Activated CD4-positive, alpha-beta T cell treated with anti-CD3 and anti-CD28 coated beads, Interleukin-2, amount 50 U/mL, for 4 hours (primary cell): ENCODE data around the gene XNDC1N.
A peak's percentile ranks its signal among the peaks of the same experiment; 100 is the strongest.

Experiments
- DNase-seq, 2 experiments: peaks; one replicate each; pipeline ENCODE4 v3.0.0-alpha.2; 2020

Gene XNDC1N, protein sequence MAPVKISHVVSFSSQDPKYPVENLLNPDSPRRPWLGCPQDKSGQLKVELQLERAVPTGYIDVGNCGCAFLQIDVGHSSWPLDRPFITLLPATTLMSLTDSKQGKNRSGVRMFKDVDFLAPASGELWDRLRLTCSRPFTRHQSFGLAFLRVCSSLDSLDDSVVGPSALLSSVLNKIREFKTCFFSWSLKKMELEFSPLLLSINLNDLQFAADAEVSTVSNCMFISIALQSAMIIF

DNA sequence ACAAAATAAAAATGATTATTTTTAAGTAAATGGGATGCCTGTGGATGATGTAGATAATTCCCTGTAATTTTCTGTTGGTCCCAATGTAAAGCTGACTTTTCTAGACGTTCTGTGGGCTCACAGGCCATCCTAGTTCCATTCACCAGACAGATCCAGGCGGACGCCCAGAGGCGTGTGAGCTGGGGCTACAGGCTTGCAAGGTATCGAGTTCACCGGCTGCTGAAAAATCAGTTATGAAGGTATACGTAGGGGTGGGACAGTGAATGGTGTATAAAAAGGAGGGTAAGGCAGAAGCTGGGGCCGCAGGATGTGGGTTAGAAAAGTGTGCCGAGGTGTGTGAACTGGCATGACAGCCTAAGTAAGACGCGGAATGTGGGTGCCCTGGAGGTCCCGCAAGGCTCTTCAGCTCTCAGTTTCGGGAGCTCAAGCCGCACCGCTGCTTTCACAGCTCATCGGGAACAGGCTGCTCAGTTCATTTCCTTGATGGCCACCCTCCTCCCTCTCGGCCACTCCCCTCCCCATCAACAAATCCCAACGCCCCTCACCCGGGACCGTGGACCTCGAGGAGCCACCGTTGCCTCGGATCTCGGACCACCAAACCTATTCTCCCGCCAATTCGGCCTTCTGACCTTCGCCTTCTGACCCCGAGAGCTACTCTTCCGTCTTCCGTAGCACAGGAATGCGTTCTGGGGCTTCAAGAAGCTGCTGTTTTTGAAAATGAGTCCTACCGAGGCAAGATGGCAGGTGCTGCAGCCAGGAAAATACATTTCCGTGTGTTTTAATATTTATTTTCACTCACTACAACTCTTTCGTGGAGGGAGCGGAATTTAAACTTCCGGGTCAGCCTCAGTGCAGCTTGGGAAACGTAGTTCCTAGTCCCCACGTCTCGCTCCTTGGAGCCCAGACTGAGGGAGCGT lies at the start of gene XNDC1N:
XNDC1N (minus strand) TSS at position 775 of the 917 bp plus-strand sequence. CDS start 5,241 bp downstream, outside the sequence.
- DNase-seq, result peak; percentile 67

DNA sequence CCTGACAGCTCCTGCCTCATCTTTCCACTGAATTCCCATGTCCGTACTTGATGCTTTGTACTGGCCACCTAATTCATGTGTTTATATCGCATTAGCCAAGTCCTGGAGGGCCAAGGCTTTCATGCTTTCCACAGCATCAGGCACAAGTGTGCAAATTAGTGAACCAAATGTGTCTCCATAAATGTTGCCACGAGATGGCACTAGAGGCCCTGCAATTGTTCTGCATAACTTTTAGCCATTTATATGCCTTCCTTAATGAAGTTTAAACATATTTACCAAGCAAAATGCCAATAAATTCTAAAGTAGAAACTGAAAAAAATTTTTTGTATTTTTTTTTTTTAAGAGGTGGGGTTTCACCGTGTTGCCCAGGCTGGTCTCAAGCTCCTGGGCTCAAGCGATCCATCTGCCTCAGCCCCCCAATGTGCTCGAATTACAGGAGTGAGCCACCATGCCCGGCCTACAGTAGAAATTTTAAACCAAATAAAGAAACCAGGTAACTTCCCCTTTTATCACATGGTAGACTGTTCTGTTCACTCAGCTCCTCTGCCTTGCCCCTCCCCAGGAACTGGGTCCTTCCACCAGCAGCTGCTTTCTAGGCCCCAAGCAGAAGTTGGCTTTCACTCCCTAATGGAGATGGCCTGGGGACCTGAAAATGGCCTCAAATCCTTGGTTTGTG lies 49.5 kb upstream of the XNDC1N start:
- peak; percentile 41 for DNase-seq

DNA sequence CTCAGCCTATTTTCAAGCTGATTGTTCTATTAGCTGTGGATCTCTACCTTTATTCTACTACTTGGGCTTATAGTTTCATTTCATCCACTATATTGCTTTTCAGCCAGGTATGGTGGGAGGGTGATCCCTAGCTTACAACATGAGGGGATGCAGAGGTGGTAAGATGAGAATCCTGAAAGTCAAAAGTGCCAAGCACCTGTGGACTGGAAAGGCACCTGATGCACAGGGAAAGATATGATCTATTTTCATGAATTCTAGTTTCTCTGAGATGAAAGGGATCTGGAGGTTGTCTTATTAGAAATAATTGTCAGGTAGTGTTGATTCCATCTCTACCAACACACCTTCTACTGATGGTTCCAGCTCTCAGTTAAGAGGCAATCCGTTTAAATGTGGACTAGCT lies 48.7 kb upstream of the XNDC1N start:
- DNase-seq, result no peak

DNA sequence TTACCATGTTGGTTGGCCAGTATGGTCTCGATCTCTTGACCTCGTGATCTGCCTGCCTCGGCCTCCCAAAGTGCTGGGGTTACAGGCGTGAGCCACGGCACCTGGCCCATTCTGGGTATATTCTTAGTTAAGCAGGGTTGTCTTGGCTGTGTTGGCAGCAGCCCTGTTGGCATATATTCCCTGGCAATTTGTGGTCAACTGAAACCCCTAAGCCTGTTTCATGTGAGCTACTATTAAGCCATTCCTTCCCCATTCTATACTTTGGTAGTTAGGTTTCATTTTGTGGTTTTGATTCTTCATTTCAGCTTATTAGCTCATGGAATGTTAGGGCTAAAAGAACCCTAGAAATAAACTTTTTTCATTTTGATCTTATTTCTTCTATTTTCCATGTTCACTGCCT lies 48.2 kb upstream of the XNDC1N start:
- no peak for DNase-seq

DNA sequence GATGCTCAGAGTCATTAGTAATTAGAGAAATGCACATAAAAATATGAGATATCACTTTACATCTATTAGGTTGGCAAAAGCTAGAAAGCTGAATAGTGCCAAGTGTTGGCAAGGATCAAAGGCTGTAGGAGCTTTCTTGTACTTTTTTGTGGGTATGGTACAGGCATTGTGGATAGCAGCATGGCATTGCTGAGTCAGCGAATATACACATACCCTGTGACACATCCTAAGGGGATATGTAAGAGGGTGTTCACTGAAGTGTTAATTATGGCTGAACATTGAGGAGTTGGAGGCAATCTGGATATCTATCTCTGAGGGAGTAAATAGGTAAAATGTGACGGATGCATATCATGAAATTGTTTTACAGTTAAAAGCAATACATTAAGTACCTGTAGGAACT lies 43.3 kb upstream of the XNDC1N start:
- DNase-seq, result no peak

DNA sequence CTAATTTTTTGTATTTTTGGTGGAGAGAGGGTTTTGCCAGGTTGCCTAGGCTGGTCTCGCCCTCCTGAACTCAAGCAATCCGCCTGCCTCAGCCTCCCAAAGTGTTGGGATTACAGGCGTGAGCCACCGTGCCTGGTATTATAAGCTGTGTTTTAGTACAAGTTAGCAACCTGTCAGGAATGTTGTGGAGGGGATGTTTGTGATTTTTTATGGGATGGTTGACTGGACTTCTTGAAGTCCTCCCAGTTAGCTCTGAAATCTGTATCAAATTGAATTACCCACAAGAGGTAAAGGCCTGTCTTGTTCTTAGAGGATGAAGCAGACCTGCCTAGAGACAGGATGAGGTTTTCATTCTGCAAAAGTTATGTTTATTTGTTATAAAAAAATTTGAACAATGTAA lies 36.2 kb upstream of the XNDC1N start:
- DNase-seq, result no peak

DNA sequence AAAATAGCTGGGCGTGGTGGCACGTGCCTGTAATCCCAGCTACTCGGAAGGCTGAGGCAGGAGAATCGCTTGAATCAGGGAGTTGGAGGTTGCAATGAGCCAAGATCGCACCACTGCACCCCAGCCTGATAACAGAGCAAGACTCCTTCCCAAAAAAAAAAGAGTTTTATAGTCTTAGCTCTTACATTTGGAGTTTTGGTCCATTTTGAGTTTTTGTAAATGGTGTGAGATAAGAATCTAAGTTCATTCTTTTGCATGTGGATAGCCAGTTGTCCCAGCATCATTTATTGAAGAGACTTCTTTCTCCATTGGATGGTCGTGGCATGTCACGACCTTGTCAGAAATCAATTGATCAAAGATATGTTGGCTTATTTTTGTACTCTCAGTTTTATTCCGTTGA lies 35.1 kb upstream of the XNDC1N start:
- DNase-seq, result no peak

DNA sequence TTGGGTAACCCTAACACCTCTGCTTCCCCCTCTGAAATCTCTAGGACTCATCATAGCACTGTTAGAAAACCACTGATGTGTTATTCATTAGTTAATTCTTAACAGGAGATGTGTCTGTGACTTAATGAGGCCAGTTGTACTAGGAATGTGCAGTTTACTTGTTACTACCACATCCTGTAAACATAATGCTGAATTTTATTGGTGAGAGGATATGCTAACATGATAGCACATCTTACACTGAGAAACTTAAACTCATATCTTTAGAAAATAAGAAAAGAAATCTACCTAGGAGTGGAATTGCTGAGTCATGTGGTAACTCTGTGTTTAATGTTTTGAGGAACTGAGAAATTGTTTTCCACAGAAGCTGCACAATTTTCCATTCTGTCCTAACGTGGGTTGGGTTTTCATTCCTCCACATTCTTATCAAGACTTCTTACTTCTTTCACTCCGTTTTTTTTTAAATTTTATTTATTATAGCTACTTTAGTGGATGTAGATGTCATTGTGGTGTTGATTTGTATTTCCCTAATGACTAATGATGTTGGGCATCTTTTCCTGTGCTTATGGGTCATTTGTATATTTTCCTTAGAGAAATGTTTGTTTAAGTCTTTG lies 34.1 kb upstream of the XNDC1N start:
- DNase-seq, result no peak

DNA sequence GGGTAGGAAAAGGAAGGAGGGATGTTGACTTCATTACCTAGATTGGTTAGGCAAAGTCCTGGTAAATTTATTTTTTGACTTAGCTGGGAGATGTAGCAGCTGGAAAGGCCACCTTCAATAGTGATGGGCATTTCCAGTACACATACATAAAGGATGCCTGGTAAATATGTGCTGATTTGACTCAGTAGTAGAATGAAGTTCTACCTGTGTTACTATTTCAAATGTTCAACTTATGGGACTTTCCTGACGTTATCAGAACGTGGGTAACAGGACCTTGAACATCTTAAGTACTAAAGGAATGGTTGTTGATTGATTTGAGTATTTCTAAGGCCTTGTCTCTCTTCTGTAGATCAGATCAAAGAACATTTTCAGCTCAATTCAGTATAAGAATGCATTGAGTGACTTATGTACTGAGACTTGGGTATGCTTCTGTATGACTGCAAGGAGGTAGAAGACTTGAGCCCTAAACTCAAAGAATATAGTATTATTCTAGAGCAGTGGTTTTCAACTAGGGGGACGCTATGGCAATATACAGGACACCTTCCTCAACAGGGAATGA lies 27.6 kb upstream of the XNDC1N start:
- no peak for DNase-seq

DNA sequence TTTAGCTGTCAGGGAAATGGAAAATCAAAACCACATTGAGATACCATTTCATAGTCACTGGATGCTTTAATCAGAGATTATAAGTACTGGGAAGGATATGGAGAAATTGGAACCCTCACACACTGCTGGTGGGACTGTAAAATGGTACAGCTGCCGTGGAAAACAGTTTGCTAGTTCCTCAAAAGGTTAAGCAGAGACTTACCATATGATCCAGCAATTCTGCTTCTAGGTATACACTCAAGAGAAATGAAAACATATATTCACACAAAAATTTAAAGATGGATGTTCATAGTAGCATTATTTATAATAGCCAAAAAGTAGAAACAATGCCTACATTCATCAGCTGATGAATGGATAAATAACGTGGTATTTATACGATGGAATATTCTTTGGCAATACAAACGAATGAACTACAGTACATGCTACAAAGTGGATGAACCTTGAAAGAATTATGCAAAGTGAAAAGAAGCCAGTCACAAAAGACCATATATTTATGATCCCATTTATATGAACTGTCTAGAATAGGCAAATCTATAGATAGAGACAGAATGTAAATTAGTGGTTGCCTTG lies 23.4 kb upstream of the XNDC1N start:
- DNase-seq, result no peak

DNA sequence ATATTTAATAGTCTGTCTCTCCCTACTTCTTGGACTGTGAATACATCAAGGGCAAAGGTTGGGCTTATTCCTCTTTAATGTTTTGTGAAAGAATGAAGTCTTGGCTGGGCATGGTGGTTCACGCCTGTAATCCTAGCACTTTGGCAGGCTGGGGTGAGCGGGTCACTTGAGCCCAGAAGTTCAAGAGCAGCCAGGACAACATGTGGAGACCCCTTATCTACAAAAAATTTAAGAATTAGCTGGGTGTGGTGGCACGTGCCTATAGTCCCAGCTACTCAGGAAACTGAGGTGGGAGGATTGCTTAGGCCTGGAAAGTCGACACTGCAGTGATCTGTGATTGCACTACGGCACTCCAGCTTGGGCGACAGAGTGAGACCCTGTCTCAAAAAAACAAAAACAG lies 20.6 kb upstream of the XNDC1N start:
- no peak for DNase-seq

DNA sequence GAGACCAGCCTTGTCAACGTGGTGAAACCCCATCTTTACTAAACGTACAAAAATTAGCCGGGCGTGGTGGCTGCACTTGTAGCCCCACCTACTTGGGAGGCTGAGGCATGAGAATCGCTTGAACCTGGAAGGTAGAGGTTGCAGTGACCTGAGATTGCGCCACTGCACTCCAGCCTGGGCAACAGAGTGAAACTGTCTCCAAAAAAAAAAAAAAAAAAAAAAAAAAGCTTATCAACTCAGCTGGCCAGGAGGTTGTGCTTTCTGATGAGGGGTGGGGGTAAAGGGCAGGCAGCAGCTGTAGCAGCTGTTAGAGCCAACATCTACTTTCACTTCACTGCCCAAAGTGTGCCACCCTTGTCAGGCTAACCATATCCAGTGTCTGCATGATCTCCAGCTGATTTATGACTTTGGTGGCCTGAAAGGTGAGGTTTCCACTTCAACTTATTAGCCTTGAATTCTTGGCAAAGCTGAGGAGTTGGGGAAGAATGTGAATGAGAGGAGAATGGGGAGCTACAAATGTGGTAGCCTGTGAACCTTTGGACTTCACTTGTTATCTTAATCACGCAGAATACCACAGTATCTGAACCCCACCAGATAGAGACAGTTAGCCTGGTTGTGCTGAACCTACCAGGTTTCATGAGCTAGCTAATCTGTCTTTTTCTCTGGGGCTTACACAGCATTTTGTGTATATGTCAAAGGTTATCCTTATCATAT lies 20.1 kb upstream of the XNDC1N start:
- no peak for DNase-seq

DNA sequence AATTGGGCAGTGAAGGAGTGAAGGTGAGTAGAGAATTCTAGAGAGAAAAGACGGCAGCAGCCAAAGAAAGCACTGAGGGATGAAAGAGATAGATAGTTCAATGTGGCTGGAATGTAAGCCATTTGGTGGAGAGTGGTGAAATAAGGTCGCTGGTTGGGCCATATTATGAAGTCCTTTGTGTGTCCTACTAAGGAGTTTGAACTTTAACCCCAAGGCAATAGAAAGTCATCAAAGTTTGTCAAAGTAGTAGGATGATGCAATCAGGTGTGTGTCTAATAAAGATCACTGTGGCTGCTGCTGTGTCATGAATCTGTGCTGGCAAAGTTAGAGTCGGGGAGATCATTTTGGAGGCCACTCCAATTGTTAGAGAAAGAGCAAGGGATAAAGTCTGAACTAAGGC lies 19.1 kb upstream of the XNDC1N start:
- no peak for DNase-seq

DNA sequence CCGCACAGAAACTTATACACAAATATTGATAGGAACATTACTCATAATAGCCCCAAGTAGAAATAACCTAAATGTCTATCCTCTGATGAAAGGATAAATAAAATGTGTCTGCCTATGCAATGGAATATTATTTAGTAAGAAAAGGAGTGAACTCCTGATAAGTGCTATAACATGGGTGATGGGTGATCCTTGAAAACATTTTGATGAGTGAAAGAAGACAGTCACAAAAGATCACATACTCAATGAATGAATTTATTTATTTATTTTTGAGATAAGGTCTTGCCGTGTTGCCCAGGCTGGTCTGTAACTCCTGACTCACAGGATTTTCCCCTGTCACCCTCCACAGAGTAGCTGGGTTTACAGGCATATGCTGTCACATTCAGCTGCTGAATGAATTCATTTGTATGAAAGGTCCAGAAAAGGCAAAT lies 17.8 kb upstream of the XNDC1N start:
- DNase-seq, result no peak

DNA sequence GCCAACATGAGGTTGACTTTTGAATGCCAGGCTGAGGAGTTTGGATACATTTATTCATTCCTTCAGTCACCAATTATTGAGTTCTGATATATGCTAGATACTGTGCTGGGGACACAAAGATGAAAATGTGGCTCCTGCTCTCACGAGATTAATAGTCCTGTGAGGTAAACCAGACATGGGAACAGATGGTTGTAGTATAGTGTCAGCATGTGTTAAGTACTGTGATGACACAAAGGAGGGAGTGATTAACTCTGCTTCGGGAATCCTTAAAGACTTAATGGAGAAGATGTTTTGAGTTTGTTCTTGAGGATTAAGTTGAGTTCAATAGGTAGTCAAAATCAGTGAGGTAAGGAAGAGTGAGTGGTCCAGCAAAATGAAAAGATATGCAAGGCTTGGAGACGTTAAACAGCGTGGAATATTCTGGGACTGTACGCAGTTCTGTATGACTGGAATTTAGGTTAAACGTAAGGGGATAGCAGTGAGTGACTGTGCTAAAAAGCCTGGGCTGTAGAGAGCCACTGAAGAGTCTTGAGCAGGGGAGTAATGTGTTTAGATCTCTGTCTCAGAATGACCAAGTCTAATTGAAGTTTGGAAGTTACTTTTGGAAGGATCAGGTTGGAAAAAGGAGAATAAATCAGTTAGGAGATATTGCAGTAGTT lies 12.3 kb upstream of the XNDC1N start:
- no peak for DNase-seq

DNA sequence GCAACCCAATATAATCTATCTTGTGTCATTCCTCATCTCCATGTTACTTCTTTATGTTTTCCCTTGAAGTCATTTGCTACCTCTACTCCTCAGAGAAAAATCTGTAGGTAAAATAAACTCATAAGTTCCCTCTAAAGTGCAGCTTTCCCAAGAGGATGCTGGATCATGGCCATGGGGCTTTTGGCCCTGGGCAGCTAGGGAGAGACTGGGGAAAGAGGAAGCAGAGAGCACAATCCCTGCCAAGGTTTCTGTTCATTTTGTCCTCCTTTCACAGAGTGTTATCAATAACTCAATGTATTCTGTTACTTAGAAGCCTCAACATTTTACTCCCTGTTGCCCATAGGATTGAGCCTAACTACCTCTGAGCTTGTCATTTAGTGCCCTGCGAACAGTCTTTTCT lies 9.4 kb upstream of the XNDC1N start:
- no peak for DNase-seq

DNA sequence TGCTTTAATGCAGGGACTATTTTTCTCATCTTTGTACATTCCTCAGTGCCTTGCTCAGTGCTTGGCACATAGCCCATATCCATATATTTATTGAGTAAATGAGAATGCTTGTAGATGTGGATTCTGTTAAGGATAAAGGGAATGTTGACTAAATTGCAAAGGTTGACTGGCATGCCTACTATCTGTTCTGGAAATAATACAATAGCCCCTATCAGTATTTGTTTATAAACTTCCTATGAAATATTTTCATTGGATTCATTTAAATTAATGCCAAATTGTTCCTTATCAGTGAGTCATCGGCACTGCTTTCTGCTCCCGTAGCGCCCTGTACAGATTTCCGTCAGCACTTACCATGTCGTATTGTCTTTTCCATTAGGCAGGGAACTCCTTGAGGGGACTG lies 8.4 kb upstream of the XNDC1N start:
- DNase-seq, result no peak

DNA sequence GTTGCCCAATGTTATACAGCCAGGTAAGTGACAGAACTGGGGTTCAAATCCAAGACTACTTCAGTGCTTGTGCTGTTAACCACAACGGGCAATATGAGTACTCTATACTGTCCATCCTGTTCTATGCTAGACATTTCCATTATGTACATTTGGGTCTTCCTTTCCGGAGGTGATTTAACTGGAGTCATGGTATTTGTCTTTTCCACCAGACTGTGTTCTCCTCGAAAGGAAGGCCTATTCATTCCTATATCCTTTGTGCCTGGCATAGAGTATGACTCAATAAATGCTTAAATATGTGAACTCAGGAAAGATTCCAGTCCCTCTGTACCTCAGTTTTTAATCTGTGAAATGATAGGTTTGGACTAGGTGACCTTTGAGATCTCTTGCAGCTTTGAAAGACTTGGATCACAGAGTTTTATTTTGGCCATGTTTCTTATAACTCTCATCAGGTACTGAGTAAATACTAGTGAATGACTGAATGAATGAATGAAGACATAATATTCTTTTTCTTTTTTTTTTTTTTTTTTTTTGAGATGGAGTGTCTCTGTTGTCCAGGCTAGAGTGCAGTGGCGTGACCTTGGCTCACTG lies 7.0 kb upstream of the XNDC1N start:
- no peak for DNase-seq

DNA sequence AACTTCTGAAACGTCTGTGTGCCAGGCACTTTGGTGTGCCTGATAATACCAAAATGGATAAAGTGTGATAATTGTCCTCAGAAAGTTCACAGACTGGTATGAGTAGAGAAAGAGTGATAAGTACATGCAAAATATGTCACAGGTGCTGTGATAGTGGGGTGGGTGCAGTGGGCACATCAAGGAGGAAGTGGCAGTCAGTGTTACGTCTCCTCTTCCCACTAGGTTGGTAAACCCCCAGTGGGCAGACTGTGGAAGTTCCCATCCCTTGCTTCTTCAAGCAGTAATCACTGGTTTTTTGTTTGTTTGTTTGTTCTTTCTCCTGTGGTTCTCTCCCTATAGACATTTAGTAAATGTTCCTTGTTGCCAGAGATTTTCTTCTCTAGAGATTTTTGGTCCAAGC lies 5.8 kb upstream of the XNDC1N start:
- DNase-seq, result no peak

DNA sequence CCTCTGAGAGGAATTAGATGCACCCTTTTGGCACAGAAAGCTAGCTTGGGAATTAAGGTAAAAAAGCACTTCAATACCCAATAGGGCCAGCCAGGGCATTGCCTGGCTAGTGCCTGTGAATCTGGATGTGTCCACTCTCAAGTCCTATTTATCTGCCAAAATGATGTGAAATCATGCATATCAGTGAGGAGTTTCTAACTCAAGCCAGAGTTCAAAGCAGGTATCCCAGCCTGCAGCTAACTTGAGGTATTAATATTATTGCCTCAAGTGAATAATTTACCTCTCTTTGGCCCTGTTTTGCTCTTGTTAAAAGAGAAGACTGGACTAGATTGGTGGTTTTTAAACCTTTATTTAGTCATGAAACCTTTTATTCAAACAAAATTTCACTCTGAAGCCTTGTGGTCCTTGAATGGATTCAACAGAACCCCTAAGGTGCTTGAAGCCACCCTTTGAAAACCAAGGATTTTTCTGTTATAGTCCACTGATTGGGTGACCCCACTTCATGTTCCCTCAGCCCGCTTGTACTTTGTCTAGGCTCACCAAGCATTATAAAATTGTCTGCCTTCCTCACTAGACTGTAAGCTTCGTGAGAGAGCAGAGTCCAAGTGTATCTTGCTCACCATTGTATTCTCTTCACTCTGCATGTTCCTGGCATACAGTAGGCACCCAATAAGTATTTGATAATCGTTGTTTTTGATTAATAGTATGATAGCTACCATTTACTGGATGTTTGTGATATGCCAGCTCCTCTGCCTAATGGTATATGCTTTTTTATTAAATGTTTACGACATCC lies 4.9 kb upstream of the XNDC1N start:
- DNase-seq, result no peak
